Cardiac muscle cell (in vitro differentiated cells and primary cell): Measurements from ENCODE around the gene BAAT. TPM values are rescaled to one million over a fixed set of nuclear protein-coding genes. Genes with fewer than 3 reads are reported as not detected.

Experiments used
- DNase-seq, 2 donors: peaks; one replicate each; pipeline versions ENCODE4 v3.0.0 to v3.0.0-alpha.2; 2010 to 2017; ENCODE audit warnings: low read depth in 1 of 2, low spot score in 1 of 2
- H3K27ac ChIP-seq: fragments of 200-600 bp; sonication (generic); 2 replicates; pipeline ENCODE4 v1.5.1; 2016
- H3K27me3 ChIP-seq: fragments of 200-600 bp; sonication (generic); 2 replicates; pipeline ENCODE4 v1.6.0; 2016; ENCODE audit warnings: control low read depth
- H3K36me3 ChIP-seq: fragments of 200-600 bp; sonication (generic); 2 replicates; pipeline ENCODE4 v1.5.1; 2016; ENCODE audit warnings: control low read depth
- H3K4me1 ChIP-seq: fragments of 200-600 bp; sonication (generic); 2 replicates; pipeline ENCODE4 v1.8.1; 2017; ENCODE audit warnings: low read depth, mild to moderate bottlenecking, mixed run types
- H3K4me3 ChIP-seq: fragments of 200-600 bp; sonication (generic); 2 replicates; pipeline ENCODE4 v1.5.1; 2016; ENCODE audit warnings: mild to moderate bottlenecking
- H3K9me3 ChIP-seq: fragments of 200-600 bp; sonication (generic); 2 replicates; pipeline ENCODE4 v1.5.1; 2017; ENCODE audit warnings: low read depth, mild to moderate bottlenecking, control low read depth
- CTCF ChIP-seq: IDR thresholded peaks from 2 replicates; pipeline ENCODE4 v1.5.1; 2012; ENCODE audit warnings: low read depth, mild to moderate bottlenecking, low read length
- polyA plus RNA-seq: library from polyadenylated mRNA; unstranded; fragments of >200 nt; fragmentation: Nextera tagmentation; extraction: Ambion mirVana; gene quantifications from 2 replicates; pipeline ENCODE4 v1.2.1, GENCODE V29; 2016
- total RNA-seq: library from RNA; depleted of rRNA; stranded (reverse); fragments of >200 nt; gene quantifications from 2 replicates; pipeline ENCODE4 v1.2.3, GENCODE V29; 2016

Gene BAAT
- total and polyA plus RNA-seq, 2 experiments from 2014 or later, result not detected

- H3K4me1 ChIP-seq, result no peaks in the 10 kb centered on the region
- no peak overlapping the region for H3K27ac ChIP-seq
- peak in 1 of 2 donors; percentile 6 for DNase-seq
- no peaks in the 10 kb centered on the region for H3K9me3 ChIP-seq
- H3K27me3 ChIP-seq, result no peaks in the 10 kb centered on the region
- H3K36me3 ChIP-seq, result no peaks in the 10 kb centered on the region
- H3K4me3 ChIP-seq, result no peak overlapping the region
- TF ChIP-seq CTCF, result no peak
These were observed 9.3 kb downstream of the BAAT start for GRCh38 chr9:101375546-101375945.

GRCh38 chr9:101372327-101373118, 12.3 kb downstream of the BAAT start:
- H3K4me1 ChIP-seq, result no peaks in the 10 kb centered on the region
- H3K36me3 ChIP-seq, result no peaks in the 10 kb centered on the region
- H3K27me3 ChIP-seq, result no peaks in the 10 kb centered on the region
- no peak overlapping the region for H3K27ac ChIP-seq
- no peak for DNase-seq
- no peak overlapping the region for H3K4me3 ChIP-seq
- H3K9me3 ChIP-seq, result no peaks in the 10 kb centered on the region
- no peak for TF ChIP-seq CTCF

GRCh38 chr9:101371813-101372212, 13.0 kb downstream of the BAAT start:
- no peak for TF ChIP-seq CTCF

GRCh38 chr9:101369884-101370531, 14.8 kb downstream of the BAAT start:
- H3K27ac ChIP-seq, result no peak overlapping the region
- no peaks in the 10 kb centered on the region for H3K36me3 ChIP-seq
- no peaks in the 10 kb centered on the region for H3K9me3 ChIP-seq
- H3K4me1 ChIP-seq, result no peaks in the 10 kb centered on the region
- H3K27me3 ChIP-seq, result no peaks in the 10 kb centered on the region
- no peak for TF ChIP-seq CTCF
- no peak overlapping the region for H3K4me3 ChIP-seq
- no peak for DNase-seq

More at GRCh38 chr9:101371813-101372212, 13.0 kb downstream of the BAAT start:
- Histone ChIP-seq H3K27ac (no peak overlapping the region), H3K4me3 (no peak overlapping the region), H3K9me3 (no peaks in the 10 kb centered on the region), H3K27me3 (no peaks in the 10 kb centered on the region), H3K4me1 (no peaks in the 10 kb centered on the region), H3K36me3 (no peaks in the 10 kb centered on the region)
- DNase-seq, result no peak

- Histone ChIP-seq H3K4me1 (no peaks in the 10 kb centered on the region), H3K4me3 (no peak overlapping the region), H3K36me3 (no peaks in the 10 kb centered on the region), H3K9me3 (no peaks in the 10 kb centered on the region), H3K27ac (no peak overlapping the region), H3K27me3 (no peaks in the 10 kb centered on the region)
- peak in 1 of 2 donors; percentile 61 for DNase-seq
- no peak for TF ChIP-seq CTCF
These were observed 15.5 kb downstream of the BAAT start for GRCh38 chr9:101369286-101369685.
